Stimulated activated CD4-positive, alpha-beta T cell treated with anti-CD3 and anti-CD28 coated beads, Interleukin-12 subunit alpha, Interleukin-12 subunit beta, amount 100 ng/mL, for 4 hours (primary cell): ENCODE measurements around the gene ANKRD11.
"Not testable (repeated sequence)": the region's sequence is repeated elsewhere in the genome, so short reads cannot be mapped to it uniquely, and the experiment has no call there.

ENCODE experiments used
- DNase-seq: peaks from one replicate; pipeline ENCODE4 v3.0.0-alpha.2; 2020

The ANKRD11 gene

GRCh38 chr16:89400740-89401139 lies 89.6 kb downstream of the ANKRD11 start:
- DNase-seq: no peak

- no peak for DNase-seq
Observed at GRCh38 chr16:89398924-89399323, 91.4 kb downstream of the ANKRD11 start.

- no peak for DNase-seq
Observed at GRCh38 chr16:89397331-89397861, 93.0 kb downstream of the ANKRD11 start.

- no peak for DNase-seq
Observed at GRCh38 chr16:89396156-89396555, 94.2 kb downstream of the ANKRD11 start.

- no peak for DNase-seq
Observed at GRCh38 chr16:89395150-89396142, 94.9 kb downstream of the ANKRD11 start.

- DNase-seq: no peak
Observed at GRCh38 chr16:89393738-89394406, 96.5 kb downstream of the ANKRD11 start.

GRCh38 chr16:89392881-89393737 lies 97.3 kb downstream of the ANKRD11 start:
- DNase-seq: no peak

- DNase-seq: not testable (repeated sequence)
Observed at GRCh38 chr16:89390224-89390583, 100.2 kb downstream of the ANKRD11 start.

- DNase-seq: not testable (repeated sequence)
Observed at GRCh38 chr16:89389504-89390223, 100.7 kb downstream of the ANKRD11 start.

GRCh38 chr16:89388536-89388935 lies 101.8 kb downstream of the ANKRD11 start:
- no peak for DNase-seq

GRCh38 chr16:89386306-89387185 lies 103.8 kb downstream of the ANKRD11 start:
- no peak for DNase-seq

- no peak for DNase-seq
Observed at GRCh38 chr16:89385712-89386111, 104.6 kb downstream of the ANKRD11 start.

GRCh38 chr16:89384282-89384681 lies 106.1 kb downstream of the ANKRD11 start:
- no peak for DNase-seq

- no peak for DNase-seq
Observed at GRCh38 chr16:89383095-89384003, 107.0 kb downstream of the ANKRD11 start.

GRCh38 chr16:89382555-89382954 lies 107.8 kb downstream of the ANKRD11 start:
- not testable (repeated sequence) for DNase-seq

- DNase-seq: no peak
Observed at GRCh38 chr16:89381788-89382187, 108.6 kb downstream of the ANKRD11 start.

- no peak for DNase-seq
Observed at GRCh38 chr16:89380681-89381080, 109.7 kb downstream of the ANKRD11 start.

- no peak for DNase-seq
Observed at GRCh38 chr16:89378947-89379771, 111.2 kb downstream of the ANKRD11 start.

- DNase-seq: no peak
Observed at GRCh38 chr16:89377453-89377848, 112.9 kb downstream of the ANKRD11 start.
